GM21447 (cell line): ENCODE results near the gene ADD2.
"Not testable (repeated sequence)": the region's sequence is repeated elsewhere in the genome, so short reads cannot be mapped to it uniquely, and the experiment has no call there.

Experiments used
- ATAC-seq: cut with Tn5 transposase; IDR thresholded peaks from one replicate; pipeline ENCODE4 v1.9.1; 2021; ENCODE audit not compliant: unreplicated experiment

ADD2 gene

DNA sequence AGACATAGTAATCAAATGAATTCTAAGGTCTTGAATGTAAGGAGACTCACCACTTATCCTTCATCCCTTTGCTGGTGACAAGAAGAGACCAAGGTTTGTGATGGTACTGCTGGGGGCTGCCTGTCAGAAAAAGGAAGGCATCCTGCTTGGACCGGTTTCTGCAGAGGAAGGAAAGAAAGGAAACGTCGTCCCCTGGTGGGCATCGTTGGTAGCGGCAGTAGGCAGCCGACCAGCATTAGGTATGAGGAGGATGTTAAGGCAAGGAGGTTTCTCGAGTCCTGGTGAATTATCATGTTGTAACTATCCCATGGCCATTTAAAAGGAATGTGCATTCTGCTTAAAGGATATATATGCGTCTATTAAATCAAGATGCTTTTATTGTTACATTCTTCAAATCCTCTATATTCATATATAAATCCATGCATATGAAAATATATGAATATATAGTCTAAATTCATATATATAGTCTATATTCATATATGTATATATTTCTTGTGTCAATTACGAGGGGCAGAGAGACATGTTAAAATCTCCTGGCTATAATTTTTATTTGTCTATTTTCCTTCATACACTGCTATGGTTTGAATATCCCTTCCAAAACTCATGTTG, 120.0 kb downstream of the ADD2 start:
- ATAC-seq, result no peak

GRCh38 chr2:70646420-70646818, 121.6 kb downstream of the ADD2 start:
- ATAC-seq, result no peak

DNA sequence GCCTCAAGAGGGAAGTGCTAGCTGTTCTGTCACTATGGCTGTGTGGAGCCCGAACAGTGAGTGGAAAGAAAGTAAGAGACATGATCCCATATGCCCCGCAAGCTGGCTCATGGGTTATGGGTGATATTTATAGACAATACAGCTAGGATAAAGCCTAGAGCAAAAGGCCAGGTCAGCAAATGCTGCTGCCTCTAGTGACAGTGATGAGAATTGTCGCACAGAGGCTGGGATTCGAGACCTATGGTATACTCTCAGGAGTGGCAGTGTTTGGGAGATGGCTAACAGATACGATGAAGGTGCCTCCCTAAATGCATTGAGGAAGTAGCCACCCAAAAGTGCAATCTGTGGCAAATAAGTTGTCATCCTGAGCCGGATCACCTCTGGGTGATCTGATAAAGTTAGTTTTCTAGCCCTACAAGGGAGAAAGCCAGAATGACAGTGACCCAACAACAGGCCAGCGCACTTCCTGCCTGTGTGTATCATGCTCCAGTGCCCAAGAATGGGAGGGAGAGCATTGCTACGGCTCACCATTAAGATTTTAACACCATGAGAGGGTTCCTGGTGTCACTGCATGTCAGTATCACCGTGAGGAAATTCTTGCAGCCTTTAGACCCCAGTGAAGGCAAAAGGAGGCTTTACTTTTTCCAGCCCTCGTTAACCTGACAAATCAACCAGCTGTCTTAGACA, 122.1 kb downstream of the ADD2 start:
- no peak for ATAC-seq

GRCh38 chr2:70643715-70644114, 124.3 kb downstream of the ADD2 start:
- no peak for ATAC-seq

- no peak for ATAC-seq
Measured at GRCh38 chr2:70641263-70641784, 126.7 kb downstream of the ADD2 start.

DNA sequence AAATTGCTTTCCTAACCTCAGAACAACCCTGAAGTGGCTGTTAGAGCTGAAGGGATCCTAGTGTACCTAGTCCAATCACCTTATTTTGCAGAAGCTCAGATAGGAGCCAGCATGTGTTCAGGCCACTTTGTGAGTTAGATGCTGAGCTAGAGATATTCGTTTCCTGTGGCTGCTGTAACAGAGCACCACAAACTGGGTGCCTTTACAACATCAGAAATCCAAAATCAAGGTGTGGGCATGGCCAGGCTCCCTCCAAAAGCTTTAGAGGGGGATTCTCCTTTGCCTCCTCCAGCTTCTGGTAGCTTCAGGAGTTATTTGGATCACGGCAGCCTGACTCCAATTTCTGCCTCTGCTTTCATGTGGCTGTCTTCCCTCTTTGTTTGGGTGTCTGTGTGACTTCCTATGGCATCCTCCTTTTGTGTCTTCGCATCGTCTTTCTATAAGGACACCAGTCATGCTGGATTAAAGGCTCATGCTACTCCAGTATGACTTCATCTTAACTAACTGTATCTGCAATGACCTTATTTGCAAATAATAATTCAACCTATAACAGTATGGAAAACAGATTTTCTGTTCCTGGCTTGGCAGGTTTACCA, 128.1 kb downstream of the ADD2 start:
- no peak for ATAC-seq

- ATAC-seq, result no peak
Measured at GRCh38 chr2:70638561-70638960, 129.4 kb downstream of the ADD2 start.

DNA sequence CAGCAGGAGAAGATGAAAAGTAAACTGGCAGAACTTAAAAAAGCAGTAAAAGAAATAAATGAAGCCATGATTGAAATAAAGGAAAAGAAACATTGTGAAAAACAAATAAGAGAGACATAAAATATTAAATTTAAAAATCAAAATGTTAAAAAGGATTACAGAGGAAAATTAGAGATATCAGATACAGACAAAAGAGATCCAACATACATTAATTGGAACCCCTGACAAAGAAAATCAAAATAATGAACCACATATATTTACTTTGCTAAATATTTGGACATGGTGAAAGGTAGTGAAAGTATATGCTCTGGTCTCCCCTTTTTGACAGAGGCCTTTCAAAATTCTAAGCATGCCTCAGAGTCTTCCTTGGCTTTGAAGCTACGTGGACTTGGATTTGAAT, 134.5 kb downstream of the ADD2 start:
- no peak for ATAC-seq

DNA sequence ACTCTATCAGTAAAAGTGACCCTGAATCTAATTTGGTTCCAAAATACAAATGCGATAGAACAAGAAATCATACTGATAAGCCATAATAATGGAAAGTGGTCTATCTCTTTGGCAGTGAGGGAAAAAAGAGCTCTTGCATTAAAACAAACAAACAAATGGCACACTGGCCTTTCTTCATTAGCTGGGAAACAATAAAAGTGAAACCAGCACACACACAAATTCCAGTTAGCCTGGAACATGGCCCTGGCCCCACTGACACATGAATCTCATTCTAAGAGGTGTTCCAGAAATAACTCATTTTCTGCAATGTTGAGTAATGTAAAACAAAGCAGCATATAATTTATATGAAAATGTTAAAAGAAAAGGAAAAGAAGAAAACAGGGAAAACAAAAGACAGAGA, 135.0 kb downstream of the ADD2 start:
- ATAC-seq, result no peak

- ATAC-seq, result no peak
Measured at GRCh38 chr2:70632388-70632787, 135.6 kb downstream of the ADD2 start.

- ATAC-seq, result no peak
Measured at GRCh38 chr2:70630761-70631160, 137.2 kb downstream of the ADD2 start.

GRCh38 chr2:70627211-70627898, 140.6 kb downstream of the ADD2 start:
- no peak for ATAC-seq

GRCh38 chr2:70626254-70626990, 141.6 kb downstream of the ADD2 start:
- no peak for ATAC-seq

DNA sequence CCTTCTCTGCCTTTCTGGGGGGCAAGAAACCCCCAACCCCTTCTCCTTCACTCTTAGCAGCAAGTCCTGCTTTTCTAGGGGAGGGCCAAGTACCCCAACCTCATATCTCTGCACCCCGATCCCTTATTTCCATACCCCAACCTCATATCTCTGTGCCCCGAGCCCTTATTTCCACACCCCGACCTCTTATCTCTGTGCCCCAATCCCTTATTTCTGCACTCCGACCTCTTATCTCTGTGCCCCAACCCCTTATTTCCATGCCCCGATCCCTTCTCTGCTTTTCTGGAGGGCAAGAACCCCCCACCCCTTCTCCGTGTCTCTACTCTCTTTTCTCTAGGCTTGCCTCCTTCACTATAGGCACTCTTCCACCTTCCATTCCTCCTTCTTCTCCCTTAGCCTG, 146.5 kb downstream of the ADD2 start:
- not testable (repeated sequence) for ATAC-seq

- no peak for ATAC-seq
Measured at GRCh38 chr2:70620020-70620419, 148.0 kb downstream of the ADD2 start.

- ATAC-seq, result no peak
Measured at GRCh38 chr2:70619167-70619566, 148.8 kb downstream of the ADD2 start.

GRCh38 chr2:70616168-70616694, 151.8 kb downstream of the ADD2 start:
- no peak for ATAC-seq

GRCh38 chr2:70615222-70615621, 152.8 kb downstream of the ADD2 start:
- ATAC-seq, result no peak

- no peak for ATAC-seq
Measured at GRCh38 chr2:70613521-70613920, 154.5 kb downstream of the ADD2 start.

DNA sequence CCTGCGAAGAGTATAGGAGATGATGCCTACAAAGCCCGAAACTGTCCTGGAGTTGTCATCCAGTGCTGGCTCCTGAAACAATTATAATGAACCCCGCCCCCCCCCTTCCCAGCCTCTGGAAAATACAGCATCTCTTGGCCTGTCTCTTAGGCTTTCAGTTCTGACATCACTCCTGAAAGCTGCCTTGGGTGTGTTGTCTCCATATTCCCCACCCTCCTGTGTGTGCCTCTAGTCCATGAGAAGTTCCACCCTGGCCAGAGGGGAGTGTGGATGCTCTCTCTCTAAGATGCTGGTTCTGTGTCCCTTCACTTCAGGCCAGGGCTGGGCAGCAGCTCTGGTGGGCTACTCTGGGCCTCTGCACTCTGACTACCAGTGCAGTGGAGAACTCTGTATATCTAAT, 155.4 kb downstream of the ADD2 start:
- ATAC-seq, result no peak

DNA sequence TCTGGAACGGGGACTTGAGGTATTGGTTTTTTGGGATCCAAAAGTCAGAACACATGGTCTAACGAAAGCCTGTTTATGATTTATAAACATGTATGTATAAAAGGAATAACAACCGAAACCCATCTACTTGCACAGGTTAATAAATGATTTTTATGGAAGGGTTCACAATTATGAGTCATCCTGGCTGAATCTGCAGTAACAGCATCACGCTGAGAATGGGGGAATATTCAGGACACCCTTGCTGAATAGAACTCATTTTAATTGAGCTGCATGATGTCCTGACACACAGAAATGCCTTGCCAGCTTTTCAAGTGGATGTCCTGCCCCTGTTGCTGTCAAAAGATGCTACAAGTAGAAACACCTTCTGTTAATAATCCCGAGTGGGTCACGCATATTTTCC, 159.6 kb downstream of the ADD2 start:
- no peak for ATAC-seq
